Measurements from ENCODE around the gene CT47C1. TPM values are rescaled to one million over a fixed set of nuclear protein-coding genes. Genes with fewer than 3 reads are reported as not detected.
"Not testable (repeated sequence)": the region's sequence is repeated elsewhere in the genome, so short reads cannot be mapped to it uniquely, and the experiment has no call there.

The CT47C1 gene
- not detected for total RNA-seq

DNA sequence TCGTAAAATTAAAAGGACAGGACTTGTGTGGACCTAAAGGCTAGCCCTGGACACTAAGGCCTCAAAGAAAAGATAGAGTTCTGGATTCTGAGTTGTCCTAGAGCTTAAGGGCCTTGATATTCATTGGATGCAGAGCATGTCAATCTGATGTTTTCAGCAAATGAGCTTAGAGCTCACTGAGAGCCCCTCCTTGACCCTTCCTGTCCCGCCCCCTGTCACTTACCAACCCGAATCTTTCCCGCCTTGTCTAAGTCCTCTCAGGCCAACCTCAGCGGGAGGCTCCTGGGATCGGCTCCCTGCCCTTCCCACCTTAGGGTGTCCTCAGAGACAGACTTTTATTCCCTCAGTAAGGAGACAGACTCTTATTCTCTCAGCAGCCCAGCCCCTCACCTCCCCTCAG, at the start of gene CT47C1:
Gene CT47C1 (plus strand): TSS at position 250 of the 400 bp plus-strand sequence. CDS start 233 bp downstream, outside the sequence.
- H3K4me3 Mint-ChIP-seq: no peak within 1 kb of the TSS
- H3K27ac Mint-ChIP-seq: no peak within 1 kb of the TSS
- POLR2A ChIA-PET: no interaction called here
- H3K27me3 Mint-ChIP-seq: peaks cover 4% of the 10 kb centered on the region
- DNase-seq (no peak), ATAC-seq (ENCODE audit: low read depth) (no peak)
- H3K4me1 Mint-ChIP-seq: no peaks in the 10 kb centered on the region
- H3K9me3 Mint-ChIP-seq: no peaks in the 10 kb centered on the region
- H3K36me3 Mint-ChIP-seq: no peaks in the 10 kb centered on the region

DNA sequence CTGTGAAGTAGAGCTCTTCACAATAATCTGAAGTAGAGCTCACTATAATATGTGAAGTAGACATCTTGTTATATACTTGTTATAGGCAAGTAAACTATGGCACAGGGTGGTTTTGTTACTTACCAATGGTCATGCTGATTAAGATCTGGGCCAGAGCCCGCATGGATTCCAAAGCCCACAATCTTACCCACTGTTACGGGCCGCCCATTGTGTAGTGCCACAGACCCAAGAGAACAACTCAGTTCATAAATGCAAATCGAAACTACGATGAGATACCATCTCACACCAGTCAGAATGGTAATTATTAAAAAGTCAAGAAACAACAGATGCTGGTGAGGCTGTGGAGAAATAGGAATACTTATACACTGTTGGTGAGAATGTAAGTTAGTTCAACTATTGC, 46.9 kb upstream of the CT47C1 start:
- no peak for DNase-seq
- POLR2A ChIA-PET: no interaction called here
- Mint-ChIP-seq H3K27me3 (no peaks in the 10 kb centered on the region), H3K27ac (no peak overlapping the region), H3K36me3 (no peaks in the 10 kb centered on the region), H3K4me1 (no peaks in the 10 kb centered on the region), H3K9me3 (no peaks in the 10 kb centered on the region), H3K4me3 (no peak overlapping the region)
- ATAC-seq (ENCODE audit: low read depth): no peak

DNA sequence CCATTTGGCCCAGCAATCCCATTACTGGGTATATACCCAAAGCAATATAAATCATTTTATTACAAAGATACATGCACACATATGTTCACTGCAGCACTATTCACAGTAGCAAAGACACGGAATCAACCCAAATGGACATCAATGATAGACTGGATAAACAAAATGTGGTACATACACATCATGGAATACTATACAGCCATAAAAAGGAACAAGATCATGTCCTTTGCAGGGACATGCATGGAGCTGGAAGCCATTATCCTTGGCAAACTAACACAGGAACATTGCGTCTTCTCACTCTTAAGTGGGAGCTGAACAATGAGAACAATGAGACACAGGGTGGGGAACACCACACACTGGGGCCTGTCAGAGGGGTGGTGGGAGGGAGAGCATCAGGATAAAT, 46.4 kb upstream of the CT47C1 start:
- ATAC-seq (ENCODE audit: low read depth); POLR2A ChIA-PET; H3K4me1 Mint-ChIP-seq; H3K27me3 Mint-ChIP-seq; H3K27ac Mint-ChIP-seq; DNase-seq; H3K9me3 Mint-ChIP-seq; H3K4me3 Mint-ChIP-seq; H3K36me3 Mint-ChIP-seq: not testable (repeated sequence)

DNA sequence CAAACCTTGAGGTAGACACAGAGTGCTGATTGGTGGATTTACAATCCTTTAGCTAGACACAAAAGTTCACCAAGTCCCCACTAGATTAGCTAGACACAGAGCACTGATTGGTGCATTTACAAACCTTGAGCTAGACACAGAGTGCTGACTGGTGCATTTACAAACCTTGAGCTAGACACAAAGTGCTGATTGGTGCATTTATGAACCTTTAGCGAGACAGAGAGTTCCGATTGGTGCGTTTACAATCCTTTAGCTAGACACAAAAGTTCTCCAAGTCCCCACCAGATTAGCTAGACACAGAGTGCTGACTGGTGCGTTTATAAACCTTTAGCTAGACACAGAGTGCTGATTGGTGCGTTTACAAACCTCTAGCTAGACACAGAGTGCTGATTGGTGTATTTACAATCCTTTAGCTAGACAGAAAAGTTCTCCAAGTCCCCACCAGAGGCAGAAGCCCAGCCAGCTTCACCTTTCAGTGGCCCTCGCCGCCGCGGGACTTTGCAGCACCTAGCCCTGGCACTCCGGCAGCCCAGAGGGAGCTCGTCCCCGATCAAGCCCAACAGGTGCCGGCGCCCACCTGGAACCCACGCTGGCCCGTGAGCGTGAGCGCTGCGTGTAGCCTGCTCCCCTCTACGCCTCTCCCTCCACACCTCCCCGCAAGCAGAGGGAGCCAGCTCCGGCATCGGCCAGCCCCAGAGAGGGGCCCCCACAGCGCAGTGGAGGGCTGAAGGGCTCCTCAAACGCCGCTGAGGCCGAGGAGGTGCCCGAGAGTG, 44.6 kb upstream of the CT47C1 start:
- DNase-seq; H3K9me3 Mint-ChIP-seq; POLR2A ChIA-PET; H3K36me3 Mint-ChIP-seq; H3K27ac Mint-ChIP-seq; H3K27me3 Mint-ChIP-seq; H3K4me3 Mint-ChIP-seq; H3K4me1 Mint-ChIP-seq; ATAC-seq (ENCODE audit: low read depth): not testable (repeated sequence)

DNA sequence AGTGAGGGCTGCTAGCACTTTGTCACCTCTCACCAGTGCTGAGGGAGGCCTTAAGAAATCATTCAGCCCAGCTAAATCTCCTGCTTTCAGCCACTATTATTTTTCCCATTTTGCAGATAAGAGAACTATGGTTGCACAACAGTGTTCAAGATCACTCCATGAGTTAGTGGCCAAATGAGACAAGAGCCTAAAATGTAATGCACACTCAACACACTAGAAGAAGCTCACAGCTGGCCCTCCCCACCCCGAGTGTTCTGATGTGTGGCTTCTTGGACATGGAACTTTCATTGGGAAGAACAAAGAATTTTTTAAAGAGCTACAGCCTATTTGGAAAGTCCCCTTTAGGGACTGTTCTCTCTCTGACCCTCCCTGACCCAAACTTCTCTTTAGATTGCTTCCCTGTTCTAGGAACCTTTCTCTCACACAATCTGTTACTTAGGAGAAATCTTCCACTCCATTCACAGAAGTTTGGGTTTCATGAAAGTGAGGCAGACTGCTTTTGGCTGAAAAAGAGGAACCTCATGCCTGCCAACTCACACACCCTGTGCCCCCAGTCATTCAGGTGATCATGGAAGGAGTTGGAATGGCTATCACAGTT, 44.0 kb upstream of the CT47C1 start:
- no peak for ATAC-seq (ENCODE audit: low read depth)
- H3K36me3 Mint-ChIP-seq: no peaks in the 10 kb centered on the region
- POLR2A ChIA-PET: no interaction called here

DNA sequence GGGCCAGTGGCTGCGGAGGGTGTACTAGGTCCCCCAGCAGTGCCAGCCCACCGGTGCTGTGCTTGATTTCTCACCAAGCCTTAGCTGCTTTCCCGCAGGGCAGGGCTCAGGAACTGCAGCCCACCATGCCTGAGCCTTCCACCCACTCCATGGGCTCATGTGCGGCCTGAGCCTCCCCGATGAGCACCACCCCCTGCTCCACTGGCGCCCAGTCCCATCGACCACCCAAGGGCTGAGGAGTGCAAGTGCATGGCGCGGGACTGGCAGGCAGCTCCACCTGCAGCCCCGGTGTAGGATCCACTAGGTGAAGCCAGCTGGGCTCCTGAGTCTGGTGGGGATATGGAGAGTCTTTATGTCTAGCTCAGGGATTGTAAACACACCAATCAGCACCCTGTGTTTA, 43.1 kb upstream of the CT47C1 start:
- H3K9me3 Mint-ChIP-seq; H3K36me3 Mint-ChIP-seq; H3K27ac Mint-ChIP-seq; DNase-seq; H3K27me3 Mint-ChIP-seq; H3K4me1 Mint-ChIP-seq; H3K4me3 Mint-ChIP-seq; POLR2A ChIA-PET; ATAC-seq (ENCODE audit: low read depth): not testable (repeated sequence)

More for the DNA sequence above, 44.0 kb upstream of the CT47C1 start:
- H3K27me3 Mint-ChIP-seq: peaks cover 2% of the 10 kb centered on the region
- no peak overlapping the region for H3K27ac Mint-ChIP-seq
- no peak overlapping the region for H3K4me3 Mint-ChIP-seq
- H3K9me3 Mint-ChIP-seq: peaks cover under 1% of the 10 kb centered on the region
- H3K4me1 Mint-ChIP-seq: no peaks in the 10 kb centered on the region
- DNase-seq: no peak

DNA sequence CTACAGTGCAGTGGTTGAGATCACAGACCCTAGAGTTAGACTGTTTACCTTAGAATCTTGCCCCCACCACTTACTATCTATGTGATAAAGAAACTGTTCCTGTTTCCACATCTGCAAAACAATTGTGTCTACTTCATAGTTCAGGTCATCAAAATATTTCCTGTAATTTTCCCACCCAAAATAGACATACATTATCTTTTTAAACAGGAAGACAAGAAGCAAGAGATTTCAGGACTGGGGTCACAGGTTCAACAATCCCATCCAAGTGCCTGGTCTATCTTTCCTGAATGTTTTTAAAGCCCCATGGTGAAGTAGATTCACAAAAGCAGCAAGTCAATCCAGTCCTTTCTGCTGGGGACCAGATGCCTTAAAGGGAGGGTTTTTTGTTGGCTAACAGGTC, 41.8 kb upstream of the CT47C1 start:
- no peak for ATAC-seq (ENCODE audit: low read depth)
- H3K4me1 Mint-ChIP-seq: no peaks in the 10 kb centered on the region
- peaks cover 2% of the 10 kb centered on the region for H3K27me3 Mint-ChIP-seq
- DNase-seq: no peak
- POLR2A ChIA-PET: no interaction called here
- H3K36me3 Mint-ChIP-seq: no peaks in the 10 kb centered on the region
- H3K4me3 Mint-ChIP-seq: no peak overlapping the region
- H3K9me3 Mint-ChIP-seq: peaks cover 4% of the 10 kb centered on the region
- no peak overlapping the region for H3K27ac Mint-ChIP-seq

DNA sequence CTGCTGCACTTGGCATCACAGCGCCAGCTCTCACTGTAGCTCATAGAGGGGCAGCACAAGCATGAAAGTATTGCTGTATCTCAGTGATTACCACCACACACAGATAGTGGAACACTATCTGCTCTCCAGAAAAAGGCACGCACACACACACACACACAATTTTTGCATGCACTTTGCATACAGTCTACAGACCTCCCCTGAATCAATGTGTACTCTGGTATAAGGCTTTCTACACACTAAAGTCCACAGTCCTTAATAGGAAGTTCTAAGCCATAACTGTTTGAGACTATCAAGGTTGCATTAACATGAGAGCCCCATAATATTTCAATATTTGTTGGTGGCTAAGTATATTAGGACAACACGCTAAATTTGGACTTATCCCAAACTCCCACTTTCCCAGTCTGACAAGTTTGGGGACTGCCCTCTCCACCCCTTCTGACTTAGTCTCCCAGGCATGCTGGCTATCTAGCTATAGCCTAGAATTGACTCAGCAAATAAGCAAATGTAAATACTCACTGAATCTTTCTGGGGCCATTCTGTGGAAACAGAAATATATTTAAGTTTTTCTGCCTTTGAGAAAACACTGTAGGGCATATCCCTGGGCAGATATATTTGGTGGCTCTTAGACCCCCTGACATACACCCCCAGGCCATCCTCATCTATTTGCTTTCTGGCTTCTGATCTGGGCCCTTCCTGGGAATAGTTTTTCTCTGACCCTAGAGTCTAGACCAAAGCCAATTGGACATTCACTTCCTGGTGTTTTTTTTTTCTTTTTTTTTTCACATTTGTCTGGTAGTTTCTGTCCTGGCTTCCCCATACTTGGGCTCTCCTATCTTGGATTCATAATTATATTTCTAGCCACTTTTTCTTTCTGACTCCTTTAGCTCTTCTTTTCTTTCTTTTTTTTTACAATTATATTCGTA, 36.4 kb upstream of the CT47C1 start:
- Mint-ChIP-seq H3K4me1 (no peaks in the 10 kb centered on the region), H3K27ac (no peak overlapping the region), H3K36me3 (no peaks in the 10 kb centered on the region), H3K27me3 (peaks cover 2% of the 10 kb centered on the region), H3K4me3 (no peak overlapping the region), H3K9me3 (peaks cover 4% of the 10 kb centered on the region)
- ATAC-seq (ENCODE audit: low read depth) (no peak), DNase-seq (no peak)
- POLR2A ChIA-PET: no interaction called here

DNA sequence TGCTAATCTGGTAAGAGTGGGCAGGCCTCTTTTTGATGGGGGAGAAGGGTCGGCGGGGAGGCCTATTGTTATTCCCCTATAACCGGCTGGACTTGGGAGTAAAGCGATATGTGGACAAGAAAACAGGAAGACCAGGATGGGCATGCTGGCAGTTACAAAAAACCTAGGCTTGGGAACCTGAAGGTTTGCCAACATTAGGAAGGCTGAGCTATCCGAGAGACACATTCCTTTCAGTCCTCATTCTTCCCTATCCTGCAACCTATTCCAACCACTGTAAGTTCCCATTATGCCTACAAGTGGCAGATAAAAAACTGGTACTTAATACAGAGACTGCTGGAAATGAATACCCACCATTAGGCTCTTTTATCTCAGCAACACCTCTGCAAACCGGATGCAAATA, 32.4 kb upstream of the CT47C1 start:
- Mint-ChIP-seq H3K4me1 (no peaks in the 10 kb centered on the region), H3K27me3 (no peaks in the 10 kb centered on the region), H3K27ac (no peak overlapping the region), H3K9me3 (no peaks in the 10 kb centered on the region), H3K36me3 (no peaks in the 10 kb centered on the region), H3K4me3 (no peak overlapping the region)
- DNase-seq (no peak), ATAC-seq (ENCODE audit: low read depth) (no peak)
- POLR2A ChIA-PET: no interaction called here

DNA sequence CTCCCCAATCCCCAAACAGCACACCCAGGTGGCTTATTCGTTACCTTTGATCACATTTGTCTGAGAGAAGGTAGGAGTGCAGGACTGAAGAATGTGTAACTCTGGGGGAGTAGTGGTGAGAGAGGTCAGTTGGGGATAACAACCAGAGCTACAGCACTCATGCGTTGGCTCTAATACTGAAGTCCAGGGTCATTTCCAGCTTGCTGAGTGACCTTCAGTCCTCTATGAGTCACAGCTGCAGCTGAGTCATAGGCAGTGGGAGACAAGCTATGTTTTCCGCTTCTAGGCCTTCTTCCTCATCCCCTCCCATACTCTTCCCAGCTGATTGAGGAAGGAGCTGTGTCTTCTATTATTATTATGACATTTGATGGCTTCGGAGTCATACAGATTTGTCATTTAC, 31.6 kb upstream of the CT47C1 start:
- no peaks in the 10 kb centered on the region for H3K36me3 Mint-ChIP-seq
- POLR2A ChIA-PET: no interaction called here
- H3K27ac Mint-ChIP-seq: no peak overlapping the region
- H3K4me3 Mint-ChIP-seq: no peak overlapping the region
- no peaks in the 10 kb centered on the region for H3K4me1 Mint-ChIP-seq
- H3K27me3 Mint-ChIP-seq: no peaks in the 10 kb centered on the region
- H3K9me3 Mint-ChIP-seq: no peaks in the 10 kb centered on the region
- DNase-seq (no peak), ATAC-seq (ENCODE audit: low read depth) (no peak)

DNA sequence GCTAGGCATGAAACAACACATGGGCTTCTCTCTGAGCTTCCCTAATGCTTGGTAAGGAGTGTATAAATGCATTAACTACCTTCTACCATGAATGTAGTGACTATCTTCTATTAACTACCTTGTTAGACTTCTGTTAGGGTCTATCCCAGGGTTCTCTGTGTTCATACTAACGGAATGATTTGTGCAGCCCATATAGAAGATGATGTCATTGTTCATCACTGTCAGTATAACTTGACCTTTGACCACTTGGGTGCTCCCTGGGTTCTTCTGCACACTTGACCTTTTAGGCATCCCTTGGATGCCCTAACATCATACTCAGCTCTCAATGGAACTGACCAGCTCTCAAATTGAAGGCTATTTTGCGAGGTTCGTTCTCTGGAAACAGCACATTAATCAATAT, 30.8 kb upstream of the CT47C1 start:
- no peaks in the 10 kb centered on the region for H3K36me3 Mint-ChIP-seq
- no peak for ATAC-seq (ENCODE audit: low read depth)
- H3K4me3 Mint-ChIP-seq: no peak overlapping the region
- DNase-seq: no peak
- no peak overlapping the region for H3K27ac Mint-ChIP-seq
- no peaks in the 10 kb centered on the region for H3K9me3 Mint-ChIP-seq
- no peaks in the 10 kb centered on the region for H3K27me3 Mint-ChIP-seq
- POLR2A ChIA-PET: no interaction called here
- H3K4me1 Mint-ChIP-seq: no peaks in the 10 kb centered on the region

DNA sequence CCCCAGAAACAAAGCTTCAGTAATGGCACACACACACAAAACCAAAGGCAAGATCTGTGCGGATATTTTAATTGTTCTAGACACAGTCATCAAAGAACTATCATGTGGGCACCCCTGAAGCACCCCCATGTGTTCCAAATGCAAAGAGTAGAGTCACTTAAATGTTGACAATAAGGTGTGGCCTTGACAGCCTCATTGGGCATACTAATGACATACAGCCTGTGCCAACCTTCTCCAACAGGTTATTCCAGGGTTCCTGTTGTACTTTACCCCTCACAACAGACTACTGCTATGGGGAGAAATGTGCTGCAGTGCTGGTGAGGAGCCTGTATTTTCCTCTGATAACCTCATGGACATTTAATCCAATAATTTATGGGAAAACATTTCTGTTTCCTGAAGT, 29.8 kb upstream of the CT47C1 start:
- Mint-ChIP-seq H3K27me3 (peaks cover 3% of the 10 kb centered on the region), H3K4me3 (no peak overlapping the region), H3K4me1 (no peaks in the 10 kb centered on the region), H3K36me3 (no peaks in the 10 kb centered on the region), H3K27ac (no peak overlapping the region), H3K9me3 (no peaks in the 10 kb centered on the region)
- POLR2A ChIA-PET: no interaction called here
- DNase-seq (no peak), ATAC-seq (ENCODE audit: low read depth) (no peak)

DNA sequence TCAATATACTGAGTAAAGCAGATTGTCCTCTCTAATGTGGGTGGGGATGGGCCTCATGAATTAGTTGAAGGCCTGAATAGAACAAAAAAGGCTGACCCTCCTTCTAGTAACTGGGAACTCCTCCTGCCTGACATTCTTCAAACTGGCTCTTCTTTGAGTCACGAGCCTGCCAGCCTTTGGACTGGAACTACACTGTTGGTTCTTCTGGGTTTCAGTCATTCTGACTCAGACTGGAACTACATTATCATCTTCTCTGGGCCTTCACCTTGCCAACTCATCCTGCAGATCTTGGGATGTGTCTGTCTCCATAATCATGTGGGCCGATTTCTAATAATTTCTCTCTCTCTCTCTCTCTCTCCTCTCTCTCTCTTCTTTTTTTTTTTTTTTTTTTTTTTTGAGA, 26.9 kb upstream of the CT47C1 start:
- Mint-ChIP-seq H3K27me3 (peaks cover 5% of the 10 kb centered on the region), H3K27ac (no peak overlapping the region), H3K9me3 (no peaks in the 10 kb centered on the region), H3K36me3 (no peaks in the 10 kb centered on the region), H3K4me1 (no peaks in the 10 kb centered on the region), H3K4me3 (no peak overlapping the region)
- DNase-seq: no peak
- POLR2A ChIA-PET: interaction anchor here (0.6 kb wide), 1 partner anchor 92 kb away, joined by 4 read pairs; no protein-coding TSS in a partner anchor
- ATAC-seq (ENCODE audit: low read depth): no peak

DNA sequence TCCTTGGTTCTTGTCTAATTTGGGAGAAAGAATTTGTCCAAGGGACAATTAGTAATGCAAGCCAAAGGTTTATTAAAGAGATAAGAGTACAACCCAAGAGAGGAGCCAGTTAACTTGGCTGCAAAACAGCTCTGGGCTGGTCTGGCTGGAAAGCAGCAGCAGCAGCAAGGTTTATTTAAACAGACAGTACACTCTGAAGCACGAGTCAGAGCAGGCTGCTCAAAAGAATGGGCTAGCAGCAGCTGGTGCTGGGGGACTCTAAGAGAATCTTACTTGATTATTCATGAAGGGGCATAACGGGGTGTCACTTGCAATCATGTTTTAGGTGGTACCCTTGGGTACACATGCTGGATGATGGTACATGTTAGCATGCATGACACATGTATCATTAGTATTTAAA, 17.1 kb upstream of the CT47C1 start:
- Mint-ChIP-seq H3K4me3 (no peak overlapping the region), H3K36me3 (no peaks in the 10 kb centered on the region), H3K9me3 (no peaks in the 10 kb centered on the region), H3K27ac (no peak overlapping the region), H3K4me1 (no peaks in the 10 kb centered on the region), H3K27me3 (peaks cover under 1% of the 10 kb centered on the region)
- no peak for ATAC-seq (ENCODE audit: low read depth)
- POLR2A ChIA-PET: no interaction called here
- DNase-seq: no peak
